H1 (cell line): ENCODE results near the gene RNF145. TPM values are rescaled to one million over a fixed set of nuclear protein-coding genes. Genes with fewer than 3 reads are reported as not detected.

Experiments
- BRCA1 ChIP-seq: IDR thresholded peaks from 2 replicates; pipeline ENCODE4 v1.6.1; 2012; ENCODE audit warnings: low read depth, low read length, improper control_type of control experiment
- CTCF ChIP-seq, 3 experiments: IDR thresholded peaks; 1 replicate in 2 of 3; 2 replicates in 1 of 3; pipeline versions ENCODE4 v1.5.1 to v1.6.1; 2011; ENCODE audit warnings: low read length in 3 of 3, mild to moderate bottlenecking in 3 of 3, inconsistent platforms in 2 of 3, low read depth in 1 of 3, moderate library complexity in 1 of 3; ENCODE audit not compliant: insufficient read depth in 1 of 3; ENCODE audit errors: control extremely low read depth in 1 of 3
- GTF2F1 ChIP-seq: IDR thresholded peaks from 2 replicates; pipeline ENCODE4 v1.6.1; 2012; ENCODE audit warnings: low read depth, low read length, improper control_type of control experiment, borderline replicate concordance
- RNF2 ChIP-seq: fragments of 200-900, 300-1000 bp; sonication (generic); IDR thresholded peaks from 2 replicates; pipeline ENCODE4 v1.7.1; 2016; ENCODE audit warnings: borderline replicate concordance, low read depth, mild to moderate bottlenecking, antibody characterized with exemption, low read length; ENCODE audit not compliant: poor library complexity, severe bottlenecking; ENCODE audit errors: missing control alignments
- SAP30 ChIP-seq: fragments of 300-600 bp; sonication (generic); IDR thresholded peaks from 2 replicates; pipeline ENCODE4 v1.7.1; 2012; ENCODE audit warnings: low read length, moderate library complexity, mild to moderate bottlenecking, inconsistent platforms; ENCODE audit not compliant: insufficient read depth, insufficient replicate concordance
- SIRT6 ChIP-seq: IDR thresholded peaks from one replicate; pipeline ENCODE4 v1.7.1; 2012; ENCODE audit warnings: low read length, inconsistent platforms
- polyA plus RNA-seq, 7 experiments: library from polyadenylated mRNA; depleted of rRNA in 3 of 7; stranded (reverse) in 5 of 7; unstranded in 2 of 7; fragments of >200 nt in 5 of 7; fragments of 200-250 nt in 2 of 7; gene quantifications; 1 replicate in 5 of 7; 2 replicates in 1 of 7; 4 replicates in 1 of 7; pipeline versions ENCODE4 v1.2.1 to v1.2.3, GENCODE V29; 2011 to 2013; ENCODE audit warnings: missing spikeins in 2 of 7, mixed read lengths in 2 of 7
- total RNA-seq: library from RNA; stranded (reverse); fragmentation: NEBNext Ultra II Directional; extraction: Animal tissue kit (Norgen Biotek cat#: 25700); gene quantifications from 2 replicates; pipeline ENCODE4 v1.2.1, GENCODE V29; 2021

Gene RNF145
- total and polyA plus RNA-seq, 2 of the 8 experiments (the other 6 are each of a cell fraction or from before 2014, with no cell fraction given) = 34.2 to 72.5 TPM

- TF ChIP-seq SAP30 (no peak), RNF2 (no peak), CTCF (IDR thresholded peaks at IDR 0.05; ENCODE audit: control extremely low read depth in 1 of 3, insufficient read depth in 1 of 3, low read depth in 1 of 3, low read length in 3 of 3) (no peak), GTF2F1 (no peak), BRCA1 (no peak), SIRT6 (no peak)
- TF ChIP-seq, all 59 proteins: peak for 0
These were observed 15.1 kb upstream of the RNF145 start (continued) for GRCh38 chr5:159224471-159224870.
